ENCODE data around the gene CFAP100.

GRCh38 chr3:126480206-126480605 lies 85.5 kb downstream of the CFAP100 start:
- no peak for TF ChIP-seq GATA2 (IDR thresholded peaks at IDR 0.05; ENCODE audit: low read depth, low read length)
- no peak for TF ChIP-seq GATA3 (IDR thresholded peaks at IDR 0.05; ENCODE audit: low read depth, low read length)
